GM21529 (cell line): ENCODE measurements around the gene NPRL2.
"Not testable (repeated sequence)": the region's sequence is repeated elsewhere in the genome, so short reads cannot be mapped to it uniquely, and the experiment has no call there.

ENCODE experiments used
- ATAC-seq: cut with Tn5 transposase; IDR thresholded peaks from one replicate; pipeline ENCODE4 v1.9.1; 2021; ENCODE audit not compliant: unreplicated experiment

The NPRL2 gene

DNA sequence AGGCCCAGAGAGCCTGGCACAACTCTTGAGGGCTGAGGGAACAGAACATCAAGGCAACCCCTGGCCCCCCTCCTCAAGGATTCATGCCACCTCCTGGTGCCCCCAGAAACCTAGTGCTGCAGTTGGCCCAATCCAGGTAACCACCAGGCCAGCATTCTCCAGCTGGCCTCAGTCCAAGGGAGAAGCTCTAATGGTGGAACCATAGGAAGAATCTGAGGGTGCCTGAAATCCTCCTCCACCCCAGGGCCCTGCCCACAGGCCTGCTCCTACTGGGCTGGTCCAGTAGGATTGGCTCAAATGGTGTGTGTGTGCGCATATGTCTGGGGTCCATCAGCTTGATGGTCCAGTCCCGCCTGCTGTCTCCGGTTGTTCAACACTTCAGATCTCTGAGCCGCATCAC, 35.8 kb downstream of the NPRL2 start:
- no peak for ATAC-seq

GRCh38 chr3:50314342-50314741, 36.2 kb downstream of the NPRL2 start:
- ATAC-seq = no peak

DNA sequence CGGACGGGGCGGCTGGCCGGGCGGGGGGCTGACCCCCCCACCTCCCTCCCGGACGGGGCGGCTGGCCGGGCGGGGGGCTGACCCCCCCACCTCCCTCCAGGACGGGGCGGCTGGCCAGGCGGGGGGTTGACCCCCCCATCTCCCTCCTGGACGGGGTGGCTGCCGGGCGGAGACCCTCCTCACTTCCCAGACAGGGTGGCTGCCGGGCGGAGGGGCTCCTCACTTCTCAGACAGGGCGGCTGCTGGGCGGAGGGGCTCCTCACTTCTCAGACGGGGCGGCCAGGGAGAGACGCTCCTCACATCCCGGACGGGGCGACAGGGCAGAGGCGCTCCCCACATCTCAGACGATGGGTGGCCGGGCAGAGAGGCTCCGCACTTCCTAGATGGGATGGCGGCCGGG, 38.5 kb downstream of the NPRL2 start:
- ATAC-seq = not testable (repeated sequence)

GRCh38 chr3:50304601-50305000, 46.0 kb downstream of the NPRL2 start:
- ATAC-seq = no peak

DNA sequence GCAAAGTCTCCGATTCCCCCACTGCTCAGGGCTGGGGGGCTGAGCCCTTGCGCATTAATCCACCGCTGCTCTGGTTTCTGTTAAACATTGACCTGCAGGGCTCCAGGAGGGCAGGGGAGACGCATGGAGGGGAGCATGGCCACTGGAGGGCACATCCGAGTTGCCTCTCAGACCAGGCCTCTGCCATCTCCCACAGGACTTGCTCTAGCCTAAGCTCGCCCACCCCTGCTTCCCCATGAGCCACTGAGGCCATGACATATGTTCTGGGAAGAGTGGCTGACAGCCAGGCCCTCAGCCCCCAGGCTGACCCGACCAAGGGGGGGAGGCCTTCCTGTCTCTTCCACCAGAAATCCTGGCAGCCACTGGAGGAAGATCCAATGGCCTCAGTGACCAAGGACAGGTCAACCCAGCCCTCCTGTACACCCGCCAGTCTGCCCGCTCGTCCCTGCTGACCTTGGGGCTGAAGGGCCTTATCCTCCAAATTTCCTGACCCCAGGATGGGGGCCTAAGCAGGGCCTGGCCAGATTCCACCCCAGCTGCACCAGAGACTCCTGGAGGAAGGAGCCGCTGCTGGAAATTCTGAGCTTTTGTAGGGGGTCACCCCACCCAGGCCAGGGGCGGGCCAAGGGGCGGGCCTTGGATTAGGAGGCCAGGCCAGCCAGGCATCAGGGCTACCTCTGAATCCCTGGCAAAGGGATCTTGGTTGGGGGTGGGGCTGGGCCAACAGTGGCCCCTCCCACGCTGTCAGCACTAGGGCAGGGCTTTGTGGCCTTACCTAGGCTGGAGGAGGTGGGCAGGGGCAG, 47.4 kb downstream of the NPRL2 start, which contains the start of gene HYAL1:
Gene HYAL1 (minus strand): TSS at position 562 of the 803 bp plus-strand sequence. CDS start 618 bp downstream, outside the sequence.
- no peak for ATAC-seq

- no peak for ATAC-seq
Observed at GRCh38 chr3:50302095-50303012, 48.2 kb downstream of the NPRL2 start.

GRCh38 chr3:50300681-50301254, 49.8 kb downstream of the NPRL2 start:
- no peak for ATAC-seq

DNA sequence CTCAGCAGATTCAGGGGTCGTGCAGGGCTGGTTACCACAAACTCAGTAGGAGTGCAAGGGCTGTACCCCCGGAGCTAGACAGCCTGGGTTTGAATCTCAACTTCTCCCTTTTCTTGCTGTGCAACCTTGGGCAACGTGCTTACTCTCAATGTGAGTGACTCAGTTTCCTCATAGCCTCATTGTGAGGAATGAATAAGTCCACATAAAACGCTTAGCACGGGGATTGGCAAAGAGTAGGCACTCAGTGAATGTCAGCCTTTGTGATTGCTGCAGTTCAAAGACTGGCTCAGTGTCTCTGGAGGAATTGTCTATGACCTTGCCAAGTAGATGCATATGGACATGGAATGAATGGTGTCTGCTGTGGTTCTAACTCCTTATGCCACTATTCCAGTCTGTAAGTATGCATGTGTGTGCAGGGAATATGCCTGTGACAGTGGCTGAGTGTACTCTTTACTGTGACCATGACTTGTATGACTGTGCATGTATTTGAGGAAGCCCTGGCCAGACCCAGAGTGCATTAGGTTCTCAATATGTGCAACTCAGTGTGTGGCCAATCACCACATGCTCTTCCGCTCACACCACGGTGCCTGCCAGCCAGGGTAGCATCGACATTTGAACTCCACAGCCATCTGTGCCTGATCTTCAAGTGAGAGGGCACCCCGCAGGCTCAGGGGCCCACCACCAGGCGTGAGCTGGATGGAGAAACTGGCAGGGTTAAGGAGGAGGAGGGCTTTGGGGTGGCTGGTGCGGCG, 50.5 kb downstream of the NPRL2 start:
- no peak for ATAC-seq

DNA sequence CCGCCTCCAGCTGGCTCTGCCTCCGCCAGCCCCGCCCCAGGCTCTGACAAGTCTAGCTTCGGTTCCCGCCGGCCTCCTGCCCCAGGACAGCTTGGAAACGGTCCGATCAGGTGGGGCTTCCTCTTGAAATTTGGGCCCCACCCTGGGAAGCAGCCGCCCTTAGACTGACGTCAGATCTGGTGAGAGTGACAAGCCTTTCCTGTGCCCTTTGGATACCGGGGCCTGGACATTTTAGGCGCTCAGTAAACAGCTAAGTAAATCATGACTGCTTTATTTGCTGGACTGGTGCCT, 51.0 kb downstream of the NPRL2 start:
- no peak for ATAC-seq

GRCh38 chr3:50298836-50299637, 51.5 kb downstream of the NPRL2 start, which contains the start of the genes HYAL3 and NAA80:
Gene HYAL3 (minus strand): TSS chr3:50299405. CDS start chr3:50295602, 3,803 bp downstream.
Gene NAA80 (minus strand): TSS chr3:50299405. CDS start chr3:50297463, 1,942 bp downstream.
- peak; percentile 80 for ATAC-seq

GRCh38 chr3:50297896-50298725, 52.5 kb downstream of the NPRL2 start:
- ATAC-seq = no peak

- no peak for ATAC-seq
Observed at GRCh38 chr3:50297384-50297775, 53.2 kb downstream of the NPRL2 start.
